ENCODE measurements around the gene PTPRJ. TPM values are rescaled to one million over a fixed set of nuclear protein-coding genes. Genes with fewer than 3 reads are reported as not detected.

Gene PTPRJ
- total RNA-seq, 1 donor, result 6.6 TPM

- TF ChIP-seq, protein P1, sequence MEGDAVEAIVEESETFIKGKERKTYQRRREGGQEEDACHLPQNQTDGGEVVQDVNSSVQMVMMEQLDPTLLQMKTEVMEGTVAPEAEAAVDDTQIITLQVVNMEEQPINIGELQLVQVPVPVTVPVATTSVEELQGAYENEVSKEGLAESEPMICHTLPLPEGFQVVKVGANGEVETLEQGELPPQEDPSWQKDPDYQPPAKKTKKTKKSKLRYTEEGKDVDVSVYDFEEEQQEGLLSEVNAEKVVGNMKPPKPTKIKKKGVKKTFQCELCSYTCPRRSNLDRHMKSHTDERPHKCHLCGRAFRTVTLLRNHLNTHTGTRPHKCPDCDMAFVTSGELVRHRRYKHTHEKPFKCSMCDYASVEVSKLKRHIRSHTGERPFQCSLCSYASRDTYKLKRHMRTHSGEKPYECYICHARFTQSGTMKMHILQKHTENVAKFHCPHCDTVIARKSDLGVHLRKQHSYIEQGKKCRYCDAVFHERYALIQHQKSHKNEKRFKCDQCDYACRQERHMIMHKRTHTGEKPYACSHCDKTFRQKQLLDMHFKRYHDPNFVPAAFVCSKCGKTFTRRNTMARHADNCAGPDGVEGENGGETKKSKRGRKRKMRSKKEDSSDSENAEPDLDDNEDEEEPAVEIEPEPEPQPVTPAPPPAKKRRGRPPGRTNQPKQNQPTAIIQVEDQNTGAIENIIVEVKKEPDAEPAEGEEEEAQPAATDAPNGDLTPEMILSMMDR (IDR thresholded peaks at IDR 0.05; ENCODE audit: insufficient read depth, low read length), result no peak
- no peak overlapping the region for H3K4me3 ChIP-seq (ENCODE audit: low read depth, low read length)
- no peak for DNase-seq (ENCODE audit: low read depth)
Observed at GRCh38 chr11:48040830-48041444, 60.6 kb downstream of the PTPRJ start.

GRCh38 chr11:48041877-48042695, 61.7 kb downstream of the PTPRJ start:
- H3K4me3 ChIP-seq (ENCODE audit: low read depth, low read length), result no peak overlapping the region
- no peak for DNase-seq (ENCODE audit: low read depth)
- TF ChIP-seq, protein P1 (IDR thresholded peaks at IDR 0.05; ENCODE audit: insufficient read depth, low read length), result no peak

DNA sequence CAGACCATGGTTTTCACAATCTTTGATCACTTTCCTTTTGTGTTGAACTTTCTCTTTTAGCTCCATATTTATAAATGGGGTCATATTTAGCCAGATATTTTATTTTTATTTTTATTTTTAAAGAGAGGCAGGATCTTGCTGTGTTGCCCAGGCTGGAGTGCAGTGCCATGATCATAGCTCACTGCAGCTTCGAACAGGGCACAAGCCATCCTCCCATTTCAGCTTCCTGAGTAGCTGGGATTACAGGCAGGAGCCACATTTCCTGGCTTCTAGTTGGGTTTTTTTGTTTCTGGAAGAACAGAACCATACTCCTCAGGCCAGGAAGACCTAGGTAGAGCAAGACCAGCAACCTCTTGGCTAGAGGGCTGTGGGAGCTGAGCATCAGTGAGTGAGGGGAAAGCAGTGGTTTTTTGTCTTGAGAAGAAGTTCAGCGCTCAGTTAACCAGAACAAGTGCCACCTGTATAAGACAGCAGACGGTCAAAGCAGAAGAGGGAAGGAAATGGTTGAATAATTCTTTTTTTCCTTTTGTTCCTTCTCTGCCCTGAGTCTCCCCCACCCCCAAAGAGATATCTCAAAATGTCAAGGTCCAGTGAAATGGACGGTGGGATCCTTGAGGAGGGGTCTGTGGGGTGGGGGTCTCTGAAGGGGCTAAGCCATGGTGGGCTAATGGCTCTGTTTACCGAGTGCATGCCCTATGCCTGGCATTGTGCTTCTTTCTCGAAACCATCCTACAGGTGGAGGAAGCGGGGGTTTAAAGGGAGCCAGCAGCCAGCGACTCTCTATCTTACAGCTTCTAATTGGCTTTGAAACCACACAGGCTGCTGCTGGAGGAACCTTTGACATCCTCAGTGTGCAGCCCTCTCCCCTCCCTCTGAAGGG, 63.0 kb downstream of the PTPRJ start:
- TF ChIP-seq, protein P1 (IDR thresholded peaks at IDR 0.05; ENCODE audit: insufficient read depth, low read length), result no peak

DNA sequence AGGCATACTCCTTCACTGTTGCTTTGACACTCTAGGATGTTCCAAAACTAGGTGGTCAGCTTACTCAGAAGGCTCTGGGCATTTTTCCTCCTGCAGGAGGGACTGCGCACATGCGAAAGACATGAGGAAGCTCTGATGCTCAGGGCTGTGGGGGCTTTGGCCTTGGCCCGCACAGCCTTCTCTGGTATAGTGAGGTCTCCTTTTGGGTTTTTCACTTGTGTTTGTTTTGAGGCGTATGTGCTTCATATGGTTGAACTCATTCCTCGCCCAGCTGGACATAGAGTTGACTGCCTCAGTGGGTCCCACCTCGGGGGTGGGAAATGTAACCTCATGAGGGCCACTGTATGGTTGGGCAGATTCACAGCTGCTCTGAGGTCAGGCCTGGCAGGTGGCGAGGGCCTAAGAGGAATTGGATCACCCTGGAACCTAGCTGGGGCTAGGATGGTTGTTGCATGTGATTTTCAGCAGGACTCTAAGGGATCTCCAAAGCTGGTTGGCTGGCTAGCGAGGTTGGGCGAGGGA, 63.7 kb downstream of the PTPRJ start:
- TF ChIP-seq, protein P1 (IDR thresholded peaks at IDR 0.05; ENCODE audit: insufficient read depth, low read length), result no peak
- no peak overlapping the region for H3K4me3 ChIP-seq (ENCODE audit: low read depth, low read length)
- DNase-seq (ENCODE audit: low read depth), result no peak

More for the DNA sequence above, 63.0 kb downstream of the PTPRJ start:
- DNase-seq (ENCODE audit: low read depth), result no peak
- H3K4me3 ChIP-seq (ENCODE audit: low read depth, low read length), result no peak overlapping the region

GRCh38 chr11:48044577-48044976, 64.2 kb downstream of the PTPRJ start:
- no peak overlapping the region for H3K4me3 ChIP-seq (ENCODE audit: low read depth, low read length)
- no peak for DNase-seq (ENCODE audit: low read depth)
- TF ChIP-seq, protein P1 (IDR thresholded peaks at IDR 0.05; ENCODE audit: insufficient read depth, low read length), result no peak

DNA sequence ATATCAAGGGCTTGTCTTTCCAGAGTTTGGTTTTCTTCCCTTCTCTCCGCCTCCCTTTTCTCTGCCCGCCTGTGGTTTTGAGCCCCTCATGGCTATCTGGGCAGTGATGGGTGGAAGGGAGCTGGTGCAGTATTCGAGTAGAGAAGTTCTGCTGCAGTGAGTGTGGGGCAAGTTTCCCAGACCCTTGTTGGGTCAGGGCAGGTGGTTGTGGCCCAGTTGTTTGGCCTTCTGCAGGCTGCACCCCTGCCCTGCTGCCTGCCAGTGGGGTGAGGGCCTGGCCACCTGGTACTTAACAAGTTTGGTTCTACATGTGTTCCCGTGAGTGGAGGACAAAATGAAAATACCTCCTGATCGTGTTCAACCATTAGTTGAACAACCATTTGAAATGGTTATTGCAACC, 65.2 kb downstream of the PTPRJ start:
- DNase-seq (ENCODE audit: low read depth), result no peak
- TF ChIP-seq, protein P1 (IDR thresholded peaks at IDR 0.05; ENCODE audit: insufficient read depth, low read length), result no peak
- H3K4me3 ChIP-seq (ENCODE audit: low read depth, low read length), result no peak overlapping the region

All from fibroblast of the aortic adventitia (primary cell).